Spleen (tissue), 11 donors: ENCODE measurements around the gene GLIPR1L1. TPM values are rescaled to one million over a fixed set of nuclear protein-coding genes. Genes with fewer than 3 reads are reported as not detected.
A peak's percentile ranks its signal among the peaks of the same experiment; 100 is the strongest.

Experiments used
- DNase-seq: peaks from one replicate; pipeline ENCODE4 v3.0.0-alpha.2; 2020
- H3K27ac ChIP-seq, 8 donors: fragments of 200-600 bp; sonication (generic) in 7 of 8; 1 replicate in 4 of 8; 2 replicates in 4 of 8; pipeline versions ENCODE4 v1.5.0 to v1.8.0; 2016 to 2021; ENCODE audit warnings: inconsistent platforms in 4 of 8, mild to moderate bottlenecking in 4 of 8, moderate library complexity in 1 of 8
- H3K27me3 ChIP-seq, 7 donors: fragments of 200-600 bp; sonication (generic) in 6 of 7; replicated peaks in 1 of 7; 1 replicate in 4 of 7; 2 replicates in 3 of 7; pipeline versions ENCODE4 v1.5.0 to v1.8.0; 2016 to 2021; ENCODE audit warnings: inconsistent platforms in 3 of 7, mild to moderate bottlenecking in 1 of 7
- H3K36me3 ChIP-seq, 6 donors: fragments of 200-600 bp; sonication (generic) in 5 of 6; 1 replicate in 4 of 6; 2 replicates in 2 of 6; pipeline versions ENCODE4 v1.5.0 to v1.8.0; 2016 to 2021; ENCODE audit warnings: inconsistent platforms in 2 of 6
- H3K4me1 ChIP-seq, 6 donors: fragments of 200-600 bp; sonication (generic) in 5 of 6; 1 replicate in 3 of 6; 2 replicates in 3 of 6; pipeline versions ENCODE4 v1.5.0 to v1.8.0; 2016 to 2021; ENCODE audit warnings: inconsistent platforms in 3 of 6
- H3K4me3 ChIP-seq, 8 donors: fragments of 200-600 bp; sonication (generic) in 7 of 8; 1 replicate in 4 of 8; 2 replicates in 4 of 8; pipeline versions ENCODE4 v1.5.0 to v1.8.0; 2016 to 2021; ENCODE audit warnings: inconsistent platforms in 4 of 8, mild to moderate bottlenecking in 4 of 8, moderate library complexity in 2 of 8
- H3K9me3 ChIP-seq, 8 donors: fragments of 200-600 bp; sonication (generic) in 7 of 8; 1 replicate in 4 of 8; 2 replicates in 4 of 8; pipeline versions ENCODE4 v1.5.0 to v1.8.0; 2016 to 2021; ENCODE audit warnings: inconsistent platforms in 4 of 8
- CTCF ChIP-seq, 11 experiments: fragments of 200-600 bp in 7 of 11; fragments of 450-650 bp in 4 of 11; sonication (generic) in 4 of 11; IDR thresholded peaks in 8 of 11; conservative IDR thresholded peaks in 3 of 11; 1 replicate in 7 of 11; 2 replicates in 4 of 11; pipeline versions ENCODE4 v1.4.0 to v1.8.0; 2016 to 2021; ENCODE audit warnings: antibody characterized with exemption in 11 of 11, inconsistent platforms in 4 of 11, mild to moderate bottlenecking in 1 of 11
- POLR2A ChIP-seq, 3 donors: fragments of 450-650 bp; IDR thresholded peaks; one replicate each; pipeline ENCODE4 v1.5.1; 2017; ENCODE audit warnings: antibody characterized with exemption in 3 of 3, mild to moderate bottlenecking in 1 of 3
- POLR2AphosphoS5 ChIP-seq, 3 donors: sonication (generic); formaldehyde crosslinking; IDR thresholded peaks; one replicate each; pipeline ENCODE4 v1.5.1; 2017; ENCODE audit warnings: antibody characterized with exemption in 3 of 3
- WGBS, 5 donors: extraction: QIAGEN DNeasy Blood & Tissue Kit in 3 of 5; methylation state at CpG; one replicate each; pipeline versions ENCODE4 v1.1.5 to v1.1.7; 2013 to 2018; 5-methylcytosine and 5-hydroxymethylcytosine counted together
- intact Hi-C: fragments of 100-400 bp; cut with DNase I; formaldehyde crosslinking; loops from one replicate; pipeline ENCODE4 v1.15.0; 2023; ENCODE audit warnings: low total_unique reads
- polyA plus RNA-seq, 3 donors: library from polyadenylated mRNA; stranded (reverse); fragments of 200-250 nt; gene quantifications; one replicate each; pipeline ENCODE4 v1.2.1, GENCODE V29; 2013
- total RNA-seq, 7 donors: library from RNA; depleted of rRNA in 3 of 7; stranded (reverse); fragments of >200 nt in 3 of 7; fragmentation: NEBNext Ultra II Directional in 4 of 7; extraction: Animal tissue kit (Norgen Biotek cat#: 25700) in 4 of 7; gene quantifications; one replicate each; pipeline versions ENCODE4 v1.1.0 to v1.2.1, GENCODE V29; 2016 to 2021
- donor health status: healthy with polysubstance abuse.
- donor health status: DM: no; HTN: no; CAD: no; lungs with moderate emphysema.
- donor health status: DM: no; HTN: no; CAD: no.
- donor health status: Bipolar disorder and iron deficiency.
- donor health status: healthy.
- donor health status: DM: no; HTN: no; CAD: no.
- donor health status: DM: yes; HTN: yes; CAD: no.

GLIPR1L1 gene
- total and polyA plus RNA-seq, 10 donors, result not detected

GRCh38 chr12:75390899-75391538 is 56.5 kb downstream of the GLIPR1L1 start, which contains the start of gene GLIPR1L2:
Gene GLIPR1L2 (plus strand): TSS chr12:75391089. CDS start chr12:75391117, 28 bp downstream.
- TF ChIP-seq CTCF (IDR thresholded peaks at IDR 0.05 in 8 of 11, conservative IDR thresholded peaks at IDR 0.05 in 3 of 11) (peak; percentile 84 to 94 (median 92)), POLR2A (IDR thresholded peaks at IDR 0.05) (peak in 1 of 3 donors; percentile 68), POLR2AphosphoS5 (IDR thresholded peaks at IDR 0.05) (peak; percentile 95 to 97 (median 96))
- Histone ChIP-seq H3K4me1 (peaks cover 21 to 36% (median 33%) of the 10 kb centered on the region in 6 donors), H3K9me3 (peaks cover 0 to 4% (median 0%) of the 10 kb centered on the region in 8 donors), H3K36me3 (no peaks in the 10 kb centered on the region), H3K27ac (peak within 1 kb of the TSS; percentile 73 to 96 (median 93)), H3K4me3 (peak within 1 kb of the TSS; percentile 37 to 75 (median 46)), H3K27me3 (no peaks in the 10 kb centered on the region)
- peak; percentile 98 for DNase-seq
- WGBS, 5 donors, result 1 to 8% (median 7%) methylated on average over 31 to 36 of the region's 36 CpGs
- intact Hi-C loops, result loop anchor here (5.0 kb wide), 1 partner anchor 116 kb away; no protein-coding TSS in a partner anchor

GRCh38 chr12:75404231-75404630 is 69.8 kb downstream of the GLIPR1L1 start:
- Histone ChIP-seq H3K9me3 (no peaks in the 10 kb centered on the region), H3K27me3 (no peaks in the 10 kb centered on the region), H3K27ac (no peak overlapping the region), H3K4me3 (no peak overlapping the region), H3K36me3 (no peaks in the 10 kb centered on the region), H3K4me1 (no peaks in the 10 kb centered on the region)
- TF ChIP-seq POLR2AphosphoS5 (IDR thresholded peaks at IDR 0.05) (no peak), POLR2A (IDR thresholded peaks at IDR 0.05) (no peak), CTCF (IDR thresholded peaks at IDR 0.05 in 8 of 11, conservative IDR thresholded peaks at IDR 0.05 in 3 of 11) (no peak)
- intact Hi-C loops, result no loop called here
- no peak for DNase-seq
- 72 to 94% (median 91%) methylated on average over 1 of the region's 1 CpG for WGBS, 5 donors

- H3K27me3 ChIP-seq, result no peaks in the 10 kb centered on the region
- no peak for TF ChIP-seq POLR2A (IDR thresholded peaks at IDR 0.05)
- no peak for TF ChIP-seq CTCF (IDR thresholded peaks at IDR 0.05 in 8 of 11, conservative IDR thresholded peaks at IDR 0.05 in 3 of 11)
- TF ChIP-seq POLR2AphosphoS5 (IDR thresholded peaks at IDR 0.05), result no peak
- intact Hi-C loops, result no loop called here
- H3K4me1 ChIP-seq, result no peaks in the 10 kb centered on the region
- H3K27ac ChIP-seq, result no peak overlapping the region
- no peak overlapping the region for H3K4me3 ChIP-seq
- no peaks in the 10 kb centered on the region for H3K36me3 ChIP-seq
- DNase-seq, result no peak
- no peaks in the 10 kb centered on the region for H3K9me3 ChIP-seq
These were observed 73.2 kb downstream of the GLIPR1L1 start for GRCh38 chr12:75407683-75408082.

GRCh38 chr12:75409830-75410229 is 75.4 kb downstream of the GLIPR1L1 start:
- TF ChIP-seq POLR2AphosphoS5 (IDR thresholded peaks at IDR 0.05), result no peak
- WGBS, 5 donors, result 91 to 99% (median 95%) methylated on average over 2 of the region's 2 CpGs
- H3K27ac ChIP-seq, result no peak overlapping the region
- H3K27me3 ChIP-seq, result no peaks in the 10 kb centered on the region
- no peaks in the 10 kb centered on the region for H3K4me1 ChIP-seq
- H3K4me3 ChIP-seq, result no peak overlapping the region
- no peak for DNase-seq
- intact Hi-C loops, result no loop called here
- H3K36me3 ChIP-seq, result no peaks in the 10 kb centered on the region
- H3K9me3 ChIP-seq, result no peaks in the 10 kb centered on the region
